Measurements from ENCODE around the gene KLHL25.
A peak's percentile ranks its signal among the peaks of the same experiment; 100 is the strongest.

DNA sequence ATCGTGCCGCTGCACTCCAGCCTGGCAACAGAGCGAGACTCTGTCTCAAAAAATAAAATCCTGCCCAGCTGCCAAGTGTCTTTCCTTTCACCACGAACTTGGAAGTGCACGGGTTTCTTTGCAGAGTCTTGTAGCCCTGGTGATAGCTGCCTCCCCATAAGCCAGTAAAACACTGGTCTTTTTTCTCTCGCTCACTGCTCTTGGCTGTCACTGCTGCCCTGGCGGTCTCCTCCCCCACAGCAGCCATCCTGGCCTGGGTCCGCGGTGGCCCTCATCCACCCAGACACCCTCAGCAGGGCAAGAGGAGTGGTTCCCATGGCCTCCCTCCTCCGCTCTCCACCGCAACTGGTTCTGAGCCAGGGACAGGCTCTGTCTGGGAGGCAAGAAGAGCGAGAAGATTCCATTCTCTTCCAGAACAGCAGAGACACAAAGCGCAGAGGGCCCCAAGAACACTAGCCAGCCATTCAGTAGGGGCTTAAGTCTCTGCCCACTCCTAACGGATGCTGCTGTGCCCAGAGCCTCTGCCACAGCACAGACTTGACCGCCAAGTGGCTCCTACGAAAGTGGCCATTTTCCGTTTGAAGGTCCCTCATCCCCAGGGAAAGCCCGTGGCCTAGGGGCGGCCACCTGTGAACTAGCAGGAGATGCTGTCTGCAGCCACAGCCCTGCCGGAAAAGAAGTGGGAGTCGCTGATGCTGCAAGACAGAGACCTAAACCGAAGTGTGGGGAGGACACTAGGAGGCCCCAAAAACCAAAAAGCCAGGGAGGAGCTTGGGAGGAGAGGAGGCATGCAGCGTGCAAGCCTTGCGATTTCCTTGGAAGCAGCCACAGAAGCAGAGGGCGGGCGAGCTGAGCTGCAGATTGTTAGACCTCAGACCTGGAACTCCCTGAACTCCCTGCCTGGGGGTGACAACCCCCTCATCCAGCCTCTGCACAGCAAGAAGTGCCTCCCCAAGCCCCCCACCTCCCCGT is 44.1 kb downstream of the KLHL25 start:
- TF ChIP-seq, protein P1, sequence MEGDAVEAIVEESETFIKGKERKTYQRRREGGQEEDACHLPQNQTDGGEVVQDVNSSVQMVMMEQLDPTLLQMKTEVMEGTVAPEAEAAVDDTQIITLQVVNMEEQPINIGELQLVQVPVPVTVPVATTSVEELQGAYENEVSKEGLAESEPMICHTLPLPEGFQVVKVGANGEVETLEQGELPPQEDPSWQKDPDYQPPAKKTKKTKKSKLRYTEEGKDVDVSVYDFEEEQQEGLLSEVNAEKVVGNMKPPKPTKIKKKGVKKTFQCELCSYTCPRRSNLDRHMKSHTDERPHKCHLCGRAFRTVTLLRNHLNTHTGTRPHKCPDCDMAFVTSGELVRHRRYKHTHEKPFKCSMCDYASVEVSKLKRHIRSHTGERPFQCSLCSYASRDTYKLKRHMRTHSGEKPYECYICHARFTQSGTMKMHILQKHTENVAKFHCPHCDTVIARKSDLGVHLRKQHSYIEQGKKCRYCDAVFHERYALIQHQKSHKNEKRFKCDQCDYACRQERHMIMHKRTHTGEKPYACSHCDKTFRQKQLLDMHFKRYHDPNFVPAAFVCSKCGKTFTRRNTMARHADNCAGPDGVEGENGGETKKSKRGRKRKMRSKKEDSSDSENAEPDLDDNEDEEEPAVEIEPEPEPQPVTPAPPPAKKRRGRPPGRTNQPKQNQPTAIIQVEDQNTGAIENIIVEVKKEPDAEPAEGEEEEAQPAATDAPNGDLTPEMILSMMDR (IDR thresholded peaks at IDR 0.05) = peak in 2 of 12 donors; percentile 9 to 13
- TF ChIP-seq POLR2A (IDR thresholded peaks at IDR 0.05) = no peak
